ENCODE data around the gene ADGRL1.

- TF ChIP-seq CTCF (IDR thresholded peaks at IDR 0.05) (no peak), YY1 (IDR thresholded peaks at IDR 0.05; ENCODE audit: low read depth) (no peak), MEF2A (IDR thresholded peaks at IDR 0.05; ENCODE audit: borderline replicate concordance, low read depth) (no peak), TCF12 (IDR thresholded peaks at IDR 0.05) (no peak), JUND (IDR thresholded peaks at IDR 0.05) (no peak), MAX (IDR thresholded peaks at IDR 0.05; ENCODE audit: low read depth) (no peak), RFX5 (IDR thresholded peaks at IDR 0.05; ENCODE audit: low read length) (peak; percentile 81), FOSL2 (IDR thresholded peaks at IDR 0.05; ENCODE audit: borderline replicate concordance, low read depth) (no peak), USF1 (IDR thresholded peaks at IDR 0.05; ENCODE audit: borderline replicate concordance, low read depth) (no peak), REST (IDR thresholded peaks at IDR 0.05; ENCODE audit: low read depth, low read length) (no peak), GABPA (IDR thresholded peaks at IDR 0.05; ENCODE audit: low read depth) (peak; percentile 23; the same call in 1 of the 2 replicates)
Measured at GRCh38 chr19:14117668-14118164, 88.3 kb downstream of the ADGRL1 start, which contains the start of gene PRKACA.
